ENCODE data around the gene MRPL18.

- TF ChIP-seq CTCF (conservative IDR thresholded peaks at IDR 0.05; ENCODE audit: low read depth, low read length): no peak
- TF ChIP-seq CEBPB (IDR thresholded peaks at IDR 0.05; ENCODE audit: low read depth, low read length): no peak
- no peak for TF ChIP-seq FOS (IDR thresholded peaks at IDR 0.05; ENCODE audit: low read depth, low read length)
- TF ChIP-seq POLR2A (IDR thresholded peaks at IDR 0.05; ENCODE audit: low read depth, low read length): no peak
- TF ChIP-seq USF2 (IDR thresholded peaks at IDR 0.05; ENCODE audit: low read depth, low read length): no peak
- no peak for TF ChIP-seq SMC3 (IDR thresholded peaks at IDR 0.05; ENCODE audit: low read depth, low read length)
- TF ChIP-seq RFX5 (IDR thresholded peaks at IDR 0.05; ENCODE audit: low read depth, low read length): no peak
- no peak for TF ChIP-seq RCOR1 (IDR thresholded peaks at IDR 0.05; ENCODE audit: insufficient replicate concordance, low read length)
- TF ChIP-seq CHD1 (IDR thresholded peaks at IDR 0.05; ENCODE audit: low read depth, low read length): no peak
- TF ChIP-seq MAFK (IDR thresholded peaks at IDR 0.05; ENCODE audit: low read depth, low read length): no peak
- no peak for TF ChIP-seq NFE2L2 (IDR thresholded peaks at IDR 0.05; ENCODE audit: low read depth, low read length)
- TF ChIP-seq BHLHE40 (IDR thresholded peaks at IDR 0.05; ENCODE audit: low read depth, low read length): no peak
Measured at GRCh38 chr6:159754401-159754800, 35.9 kb upstream of the MRPL18 start.
